ENCODE data around the gene TANC1.

The TANC1 gene

DNA sequence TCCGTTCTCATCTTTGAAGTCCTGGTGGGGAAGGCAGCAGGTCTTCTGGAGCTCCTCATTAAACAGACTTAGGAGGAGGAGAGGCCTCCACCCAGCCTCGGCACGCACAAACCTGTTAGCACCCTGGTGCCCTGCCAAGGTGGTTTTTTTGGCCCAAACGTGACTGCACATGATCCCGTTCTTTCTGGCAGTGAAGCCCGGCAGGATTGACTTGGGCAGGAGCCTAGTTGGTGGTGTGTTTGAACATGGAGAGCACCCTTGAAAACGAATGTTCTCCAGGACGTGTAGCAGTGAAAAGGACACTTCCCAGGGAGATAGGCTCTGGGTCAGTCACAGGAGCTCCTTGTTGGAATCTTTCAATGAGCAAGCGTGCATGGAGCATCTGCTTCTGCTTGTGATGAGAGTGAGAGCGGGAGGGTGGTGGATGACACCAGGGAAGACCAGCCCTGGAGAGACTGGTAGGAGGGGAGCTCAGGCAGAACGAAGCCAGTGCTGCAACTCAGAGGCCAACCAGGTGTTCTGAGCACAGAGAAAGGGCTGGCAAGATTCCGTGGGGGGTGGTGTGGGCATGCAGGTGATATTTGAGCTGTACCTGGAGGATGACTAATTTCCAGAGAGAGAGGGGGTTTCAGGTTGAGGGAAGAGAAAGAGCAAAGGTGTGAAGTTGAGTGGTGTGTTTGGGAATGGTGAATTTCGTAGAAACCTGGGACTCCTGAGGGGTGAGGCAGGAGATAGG is 73.8 kb downstream of the TANC1 start:
- Histone ChIP-seq H3K4me1 (ENCODE audit: insufficient read depth, low read length) (no peaks in the 10 kb centered on the region), H3K4me3 (ENCODE audit: low read depth in 1 of 2, low read length in 2 of 2) (no peak overlapping the region), H4K20me1 (ENCODE audit: insufficient read depth, low read length) (no peaks in the 10 kb centered on the region), H3K9ac (ENCODE audit: low read depth, low read length) (no peak overlapping the region), H3K36me3 (ENCODE audit: insufficient read depth, low read length) (no peaks in the 10 kb centered on the region; the same call in 1 of the 2 replicates), H3K27ac (ENCODE audit: low read length) (no peak overlapping the region), H3K79me2 (ENCODE audit: insufficient read depth, low read length) (no peaks in the 10 kb centered on the region), H2AFZ (ENCODE audit: low read depth, low read length) (no peak overlapping the region), H3K27me3 (ENCODE audit: insufficient read depth, low read length, poor library complexity) (no peaks in the 10 kb centered on the region), H3K4me2 (ENCODE audit: insufficient read depth, low read length) (no peak overlapping the region), H3K9me3 (ENCODE audit: insufficient read depth, low read length, severe bottlenecking) (peaks cover 4% of the 10 kb centered on the region)
- ATAC-seq (ENCODE audit: insufficient read depth, low read depth) (no peak), DNase-seq (no peak)
- TF ChIP-seq CTCF (IDR thresholded peaks at IDR 0.05; ENCODE audit: borderline replicate concordance, extremely low read depth, low read length, poor library complexity, severe bottlenecking) (no peak), EZH2 (IDR thresholded peaks at IDR 0.05; ENCODE audit: borderline replicate concordance, low read depth, low read length, severe bottlenecking) (no peak)

DNA sequence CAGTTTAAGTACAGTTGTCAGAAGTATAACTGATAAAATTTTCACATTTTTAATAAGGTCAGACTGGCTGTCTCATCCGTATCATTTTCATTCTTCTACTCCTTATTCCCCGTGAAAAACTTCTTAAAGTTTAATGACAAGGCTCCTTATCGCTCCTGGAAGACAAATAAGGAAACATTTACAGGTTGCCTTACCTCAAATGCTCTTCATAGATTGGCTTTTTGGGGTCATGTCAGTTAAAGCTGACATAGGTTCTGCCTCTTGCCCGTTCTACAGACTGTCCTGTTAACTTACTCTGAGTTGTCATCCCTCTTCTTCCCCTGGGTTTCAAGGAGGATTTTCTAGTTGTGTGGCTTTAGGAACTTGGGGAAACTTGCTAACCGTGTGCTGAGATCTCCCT is 75.3 kb downstream of the TANC1 start:
- ATAC-seq (ENCODE audit: insufficient read depth, low read depth) = no peak
- Histone ChIP-seq H3K9ac (ENCODE audit: low read depth, low read length) (no peak overlapping the region), H3K4me1 (ENCODE audit: insufficient read depth, low read length) (no peaks in the 10 kb centered on the region), H3K79me2 (ENCODE audit: insufficient read depth, low read length) (no peaks in the 10 kb centered on the region), H3K4me3 (ENCODE audit: low read depth in 1 of 2, low read length in 2 of 2) (no peak overlapping the region), H3K4me2 (ENCODE audit: insufficient read depth, low read length) (no peak overlapping the region), H3K36me3 (ENCODE audit: insufficient read depth, low read length) (no peaks in the 10 kb centered on the region; the same call in 1 of the 2 replicates), H3K27ac (ENCODE audit: low read length) (no peak overlapping the region), H4K20me1 (ENCODE audit: insufficient read depth, low read length) (no peaks in the 10 kb centered on the region), H2AFZ (ENCODE audit: low read depth, low read length) (no peak overlapping the region), H3K9me3 (ENCODE audit: insufficient read depth, low read length, severe bottlenecking) (peaks cover 4% of the 10 kb centered on the region), H3K27me3 (ENCODE audit: insufficient read depth, low read length, poor library complexity) (no peaks in the 10 kb centered on the region)
- TF ChIP-seq CTCF (IDR thresholded peaks at IDR 0.05; ENCODE audit: borderline replicate concordance, extremely low read depth, low read length, poor library complexity, severe bottlenecking) (no peak), EZH2 (IDR thresholded peaks at IDR 0.05; ENCODE audit: borderline replicate concordance, low read depth, low read length, severe bottlenecking) (no peak)
- DNase-seq = no peak

DNA sequence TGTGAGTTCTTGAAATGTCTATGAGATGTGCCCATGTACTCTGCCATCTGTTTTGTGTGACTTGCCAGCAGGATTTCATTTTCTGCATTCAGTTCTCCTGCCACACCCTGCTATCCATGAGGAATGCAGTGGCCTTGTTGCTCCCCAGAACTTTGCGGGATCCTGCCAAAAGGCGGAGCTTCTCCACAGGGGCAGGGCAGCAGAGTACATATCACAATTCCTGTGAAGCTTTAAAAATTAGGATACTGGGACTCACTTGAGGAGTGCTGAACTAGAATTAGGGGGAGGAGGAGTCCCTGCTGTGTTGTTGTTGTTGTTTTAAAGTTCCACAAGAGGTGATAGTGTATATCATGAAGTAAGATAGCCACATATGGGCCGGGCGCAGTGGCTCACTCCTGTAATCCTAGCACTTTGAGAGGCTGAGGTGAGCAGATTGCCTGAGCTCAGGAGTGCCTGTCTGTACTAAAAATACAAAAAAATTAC is 76.4 kb downstream of the TANC1 start:
- Histone ChIP-seq H3K9me3 (ENCODE audit: insufficient read depth, low read length, severe bottlenecking) (peaks cover 4% of the 10 kb centered on the region), H3K27ac (ENCODE audit: low read length) (no peak overlapping the region), H3K4me1 (ENCODE audit: insufficient read depth, low read length) (no peaks in the 10 kb centered on the region), H3K27me3 (ENCODE audit: insufficient read depth, low read length, poor library complexity) (no peaks in the 10 kb centered on the region), H4K20me1 (ENCODE audit: insufficient read depth, low read length) (no peaks in the 10 kb centered on the region), H2AFZ (ENCODE audit: low read depth, low read length) (no peak overlapping the region), H3K79me2 (ENCODE audit: insufficient read depth, low read length) (no peaks in the 10 kb centered on the region), H3K9ac (ENCODE audit: low read depth, low read length) (no peak overlapping the region), H3K4me3 (ENCODE audit: low read depth in 1 of 2, low read length in 2 of 2) (no peak overlapping the region), H3K4me2 (ENCODE audit: insufficient read depth, low read length) (no peak overlapping the region), H3K36me3 (ENCODE audit: insufficient read depth, low read length) (no peaks in the 10 kb centered on the region; the same call in 1 of the 2 replicates)
- DNase-seq (no peak), ATAC-seq (ENCODE audit: insufficient read depth, low read depth) (no peak)
- TF ChIP-seq CTCF (IDR thresholded peaks at IDR 0.05; ENCODE audit: borderline replicate concordance, extremely low read depth, low read length, poor library complexity, severe bottlenecking) (no peak), EZH2 (IDR thresholded peaks at IDR 0.05; ENCODE audit: borderline replicate concordance, low read depth, low read length, severe bottlenecking) (no peak)

Data from DND-41 (cell line).